Chondrocyte (in vitro differentiated cells): ENCODE measurements around the gene GP1BB. TPM values are rescaled to one million over a fixed set of nuclear protein-coding genes. Genes with fewer than 3 reads are reported as not detected.

Experiments used
- DNase-seq: peaks from one replicate; pipeline ENCODE4 v3.0.0; 2021; ENCODE audit warnings: mixed read lengths, low spot score
- H3K27ac Mint-ChIP-seq: one replicate; pipeline ENCODE4 v1.8.0; 2021; ENCODE audit warnings: mild to moderate bottlenecking, moderate library complexity, mixed read lengths; ENCODE audit not compliant: unreplicated experiment
- H3K27me3 Mint-ChIP-seq: 2 replicates; pipeline ENCODE4 v1.8.0; 2021; ENCODE audit warnings: low read depth, mixed read lengths
- H3K36me3 Mint-ChIP-seq: 2 replicates; pipeline ENCODE4 v1.8.0; 2021; ENCODE audit warnings: low read depth, mixed read lengths
- H3K4me1 Mint-ChIP-seq: 2 replicates; pipeline ENCODE4 v1.8.0; 2021; ENCODE audit warnings: low read depth, mild to moderate bottlenecking, mixed read lengths
- H3K4me3 Mint-ChIP-seq: one replicate; pipeline ENCODE4 v1.8.0; 2021; ENCODE audit warnings: mild to moderate bottlenecking, moderate library complexity, mixed read lengths; ENCODE audit not compliant: unreplicated experiment
- H3K9me3 Mint-ChIP-seq: 2 replicates; pipeline ENCODE4 v1.8.0; 2021; ENCODE audit warnings: low read depth, mixed read lengths
- total RNA-seq: library from RNA; stranded (reverse); gene quantifications from 3 replicates; pipeline ENCODE4 v1.2.1, GENCODE V29; 2021
- TF ChIP-seq, protein P1 (sequence below): fragments of 200-600 bp; sonication (generic); IDR thresholded peaks from 2 replicates; pipeline ENCODE4 v1.5.0; 2021; ENCODE audit warnings: antibody characterized with exemption, mild to moderate bottlenecking, moderate library complexity

GP1BB gene
- total RNA-seq, 1 donor from 2014 or later, result 56.0 TPM

GRCh38 chr22:19757140-19757984, 34.0 kb downstream of the GP1BB start:
- DNase-seq, result no peak
- Mint-ChIP-seq H3K4me3 (no peak overlapping the region), H3K9me3 (no peaks in the 10 kb centered on the region), H3K4me1 (peaks cover 24% of the 10 kb centered on the region), H3K36me3 (no peaks in the 10 kb centered on the region), H3K27ac (no peak overlapping the region), H3K27me3 (peaks cover 36% of the 10 kb centered on the region)
- TF ChIP-seq, protein P1, sequence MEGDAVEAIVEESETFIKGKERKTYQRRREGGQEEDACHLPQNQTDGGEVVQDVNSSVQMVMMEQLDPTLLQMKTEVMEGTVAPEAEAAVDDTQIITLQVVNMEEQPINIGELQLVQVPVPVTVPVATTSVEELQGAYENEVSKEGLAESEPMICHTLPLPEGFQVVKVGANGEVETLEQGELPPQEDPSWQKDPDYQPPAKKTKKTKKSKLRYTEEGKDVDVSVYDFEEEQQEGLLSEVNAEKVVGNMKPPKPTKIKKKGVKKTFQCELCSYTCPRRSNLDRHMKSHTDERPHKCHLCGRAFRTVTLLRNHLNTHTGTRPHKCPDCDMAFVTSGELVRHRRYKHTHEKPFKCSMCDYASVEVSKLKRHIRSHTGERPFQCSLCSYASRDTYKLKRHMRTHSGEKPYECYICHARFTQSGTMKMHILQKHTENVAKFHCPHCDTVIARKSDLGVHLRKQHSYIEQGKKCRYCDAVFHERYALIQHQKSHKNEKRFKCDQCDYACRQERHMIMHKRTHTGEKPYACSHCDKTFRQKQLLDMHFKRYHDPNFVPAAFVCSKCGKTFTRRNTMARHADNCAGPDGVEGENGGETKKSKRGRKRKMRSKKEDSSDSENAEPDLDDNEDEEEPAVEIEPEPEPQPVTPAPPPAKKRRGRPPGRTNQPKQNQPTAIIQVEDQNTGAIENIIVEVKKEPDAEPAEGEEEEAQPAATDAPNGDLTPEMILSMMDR, result no peak

DNA sequence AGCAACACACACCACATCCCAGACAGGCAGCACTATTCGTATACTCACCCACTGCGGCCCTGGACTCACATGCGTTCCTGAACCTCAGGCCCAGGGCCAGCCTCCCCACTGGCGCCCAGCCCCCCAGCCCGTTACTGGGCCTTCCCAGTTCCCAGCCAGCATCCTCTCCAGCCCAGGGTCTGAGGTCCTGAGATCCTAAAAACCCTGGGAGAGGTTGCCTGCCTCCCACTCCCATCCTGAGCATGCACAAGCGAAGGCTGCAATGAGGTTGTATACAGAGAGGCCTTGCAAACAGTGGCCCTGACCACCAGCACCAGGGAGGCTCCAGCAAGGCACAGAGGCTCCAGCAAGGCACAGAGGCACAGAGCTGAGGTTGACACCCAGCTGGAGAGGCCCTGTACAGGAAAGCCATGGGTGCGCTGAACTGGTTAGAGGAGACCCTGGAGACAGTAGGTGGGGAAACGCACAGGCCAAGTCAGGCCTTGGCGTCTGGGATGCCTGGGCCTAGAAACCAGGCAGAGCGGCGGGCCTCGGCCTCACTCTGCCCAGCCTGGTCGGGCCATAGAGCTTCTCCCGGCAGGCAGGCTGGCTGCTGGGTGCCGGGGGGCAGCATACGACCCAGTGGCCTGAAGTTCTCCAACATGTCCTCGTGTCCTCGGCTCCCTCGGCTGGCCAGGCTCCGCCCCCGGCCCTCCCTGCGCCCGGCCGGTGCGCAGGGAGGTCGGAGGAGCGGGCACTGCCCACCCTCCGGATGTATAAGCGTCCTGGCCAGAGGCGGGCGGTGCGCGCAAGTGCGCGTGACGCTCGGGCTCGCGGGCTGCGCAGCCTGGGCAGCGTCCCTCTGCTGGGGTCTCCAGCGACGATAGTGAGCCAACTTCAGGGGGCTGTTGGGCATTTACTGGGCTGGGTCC, 34.9 kb downstream of the GP1BB start:
- no peak overlapping the region for H3K27ac Mint-ChIP-seq
- H3K4me3 Mint-ChIP-seq, result no peak overlapping the region
- peaks cover 24% of the 10 kb centered on the region for H3K4me1 Mint-ChIP-seq
- TF ChIP-seq, protein P1, result no peak
- H3K27me3 Mint-ChIP-seq, result peaks cover 36% of the 10 kb centered on the region
- no peaks in the 10 kb centered on the region for H3K9me3 Mint-ChIP-seq
- DNase-seq, result no peak
- H3K36me3 Mint-ChIP-seq, result no peaks in the 10 kb centered on the region

DNA sequence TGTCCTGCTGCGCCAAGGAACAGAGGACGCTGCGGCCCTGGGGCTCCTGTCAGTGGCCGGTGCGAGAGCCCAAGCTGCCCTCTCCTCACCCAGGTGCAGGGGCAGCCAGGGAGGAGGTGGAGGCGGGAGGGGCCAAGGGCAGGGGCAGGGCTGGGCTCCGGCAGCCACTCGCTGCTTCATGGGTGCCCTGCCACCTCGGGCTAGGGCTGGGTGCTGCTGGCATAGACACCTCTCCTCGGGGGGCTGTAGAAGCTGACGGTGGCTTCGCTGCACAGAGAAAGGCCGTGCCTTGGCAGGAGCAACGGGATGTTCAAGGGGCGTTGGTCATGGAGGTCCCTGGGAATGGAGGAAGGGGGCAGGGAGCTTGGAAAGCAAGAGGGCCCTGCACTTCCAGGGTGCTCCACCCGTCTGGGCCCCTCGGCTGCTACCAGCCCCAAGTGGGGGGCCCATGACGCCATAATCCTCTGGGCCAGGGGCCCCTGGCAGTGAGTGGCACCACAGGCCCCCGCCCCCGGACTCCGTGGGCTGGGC, 35.6 kb downstream of the GP1BB start:
- TF ChIP-seq, protein P1, result no peak
- Mint-ChIP-seq H3K9me3 (no peaks in the 10 kb centered on the region), H3K4me3 (no peak overlapping the region), H3K4me1 (peaks cover 24% of the 10 kb centered on the region), H3K36me3 (no peaks in the 10 kb centered on the region), H3K27ac (no peak overlapping the region), H3K27me3 (peaks cover 35% of the 10 kb centered on the region)
- DNase-seq, result no peak

- Mint-ChIP-seq H3K27ac (no peak overlapping the region), H3K27me3 (peaks cover 29% of the 10 kb centered on the region), H3K36me3 (no peaks in the 10 kb centered on the region), H3K4me1 (peaks cover 24% of the 10 kb centered on the region), H3K9me3 (no peaks in the 10 kb centered on the region), H3K4me3 (peak overlapping the region; percentile 57)
- DNase-seq, result no peak
- TF ChIP-seq, protein P1, result no peak
These were observed 36.2 kb downstream of the GP1BB start for GRCh38 chr22:19759427-19760057.
